IPS-20b (cell line): ENCODE data around the gene DBNL.

Experiments used
- H3K27ac ChIP-seq: one replicate; pipeline ENCODE4 v1.5.1; 2013; ENCODE audit warnings: low read length
- H3K27me3 ChIP-seq: 2 replicates; pipeline ENCODE4 v1.6.1; 2013; ENCODE audit warnings: mild to moderate bottlenecking, low read length, inconsistent platforms; ENCODE audit not compliant: insufficient read depth
- H3K36me3 ChIP-seq: 2 replicates; pipeline ENCODE4 v1.6.1; 2013; ENCODE audit warnings: low read depth, mild to moderate bottlenecking, inconsistent platforms, low read length, moderate library complexity; ENCODE audit not compliant: insufficient read depth
- H3K4me1 ChIP-seq: 2 replicates; pipeline ENCODE4 v1.6.1; 2013; ENCODE audit warnings: mild to moderate bottlenecking, control low read depth, inconsistent platforms, low read length, moderate library complexity; ENCODE audit not compliant: insufficient read depth
- H3K4me3 ChIP-seq: 2 replicates; pipeline ENCODE4 v1.5.1; 2013; ENCODE audit warnings: mild to moderate bottlenecking, low read length, inconsistent platforms
- H3K9ac ChIP-seq: 2 replicates; pipeline ENCODE4 v1.6.1; 2013; ENCODE audit warnings: low read depth, mild to moderate bottlenecking, inconsistent platforms, low read length, moderate library complexity
- H3K9me3 ChIP-seq: 2 replicates; pipeline ENCODE4 v1.6.1; 2013; ENCODE audit warnings: mild to moderate bottlenecking, low read depth, low read length, inconsistent platforms; ENCODE audit not compliant: insufficient read depth

The DBNL gene

DNA sequence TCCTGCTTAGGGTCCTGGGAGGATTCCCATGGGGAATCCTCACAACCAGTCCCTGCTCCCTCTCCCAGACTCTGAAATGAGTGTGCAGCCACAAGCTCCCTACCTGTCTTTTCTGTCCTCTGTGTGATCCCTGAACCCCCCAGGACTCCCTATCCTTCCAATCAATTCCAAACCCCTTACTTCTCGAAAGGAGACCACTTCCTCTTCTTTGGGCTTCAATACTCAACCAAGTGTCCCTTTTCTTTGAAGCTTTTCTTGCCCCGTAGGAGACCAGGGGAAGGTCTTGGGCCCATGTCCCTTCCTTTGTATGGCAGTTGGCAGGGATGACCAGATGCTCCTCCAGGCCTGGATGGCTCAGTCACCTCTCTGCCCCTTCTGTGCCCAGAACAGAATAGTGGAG lies 61.3 kb downstream of the DBNL start:
- Histone ChIP-seq H3K27me3 (peaks cover 31% of the 10 kb centered on the region), H3K36me3 (peaks cover 6% of the 10 kb centered on the region; the same call in 1 of the 2 replicates), H3K4me1 (no peaks in the 10 kb centered on the region), H3K27ac (no peak overlapping the region), H3K4me3 (no peak overlapping the region; the same call in 1 of the 2 replicates), H3K9me3 (no peaks in the 10 kb centered on the region), H3K9ac (no peak overlapping the region)

DNA sequence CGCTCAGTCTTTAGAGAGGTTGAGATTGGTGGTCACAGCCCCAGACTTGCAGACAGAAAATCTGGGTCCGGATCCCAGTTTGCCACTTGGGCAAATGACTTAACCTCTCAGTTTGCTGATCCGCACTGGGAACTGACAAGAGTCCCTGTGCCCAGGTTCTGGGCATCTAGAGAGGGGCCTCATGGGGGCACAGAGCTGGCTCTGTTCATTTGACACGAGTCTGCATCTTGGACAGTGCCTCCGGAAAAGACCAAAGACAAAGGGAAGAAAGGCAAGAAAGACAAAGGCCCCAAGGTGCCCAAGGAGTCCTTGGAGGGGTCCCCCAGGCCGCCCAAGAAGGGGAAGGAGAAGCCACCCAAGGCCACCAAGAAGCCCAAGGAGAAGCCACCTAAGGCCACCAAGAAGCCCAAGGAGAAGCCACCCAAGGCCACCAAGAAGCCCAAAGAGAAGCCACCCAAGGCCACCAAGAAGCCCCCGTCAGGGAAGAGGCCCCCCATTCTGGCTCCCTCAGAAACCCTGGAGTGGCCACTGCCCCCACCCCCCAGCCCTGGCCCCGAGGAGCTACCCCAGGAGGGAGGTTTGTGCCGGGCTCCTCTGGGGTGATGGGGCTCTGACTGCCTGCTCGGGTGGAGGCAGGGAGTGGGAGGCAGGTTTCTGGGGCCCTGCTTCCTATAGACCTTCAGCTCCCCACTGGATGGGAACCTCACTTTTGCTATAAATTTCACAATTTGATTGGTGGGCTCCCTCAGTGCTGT lies 62.0 kb downstream of the DBNL start:
- H3K9me3 ChIP-seq = no peaks in the 10 kb centered on the region
- H3K4me3 ChIP-seq = no peak overlapping the region
- H3K4me1 ChIP-seq = no peaks in the 10 kb centered on the region
- peaks cover 6% of the 10 kb centered on the region; the same call in 1 of the 2 replicates for H3K36me3 ChIP-seq
- H3K9ac ChIP-seq = no peak overlapping the region
- peaks cover 31% of the 10 kb centered on the region for H3K27me3 ChIP-seq
- H3K27ac ChIP-seq = no peak overlapping the region

DNA sequence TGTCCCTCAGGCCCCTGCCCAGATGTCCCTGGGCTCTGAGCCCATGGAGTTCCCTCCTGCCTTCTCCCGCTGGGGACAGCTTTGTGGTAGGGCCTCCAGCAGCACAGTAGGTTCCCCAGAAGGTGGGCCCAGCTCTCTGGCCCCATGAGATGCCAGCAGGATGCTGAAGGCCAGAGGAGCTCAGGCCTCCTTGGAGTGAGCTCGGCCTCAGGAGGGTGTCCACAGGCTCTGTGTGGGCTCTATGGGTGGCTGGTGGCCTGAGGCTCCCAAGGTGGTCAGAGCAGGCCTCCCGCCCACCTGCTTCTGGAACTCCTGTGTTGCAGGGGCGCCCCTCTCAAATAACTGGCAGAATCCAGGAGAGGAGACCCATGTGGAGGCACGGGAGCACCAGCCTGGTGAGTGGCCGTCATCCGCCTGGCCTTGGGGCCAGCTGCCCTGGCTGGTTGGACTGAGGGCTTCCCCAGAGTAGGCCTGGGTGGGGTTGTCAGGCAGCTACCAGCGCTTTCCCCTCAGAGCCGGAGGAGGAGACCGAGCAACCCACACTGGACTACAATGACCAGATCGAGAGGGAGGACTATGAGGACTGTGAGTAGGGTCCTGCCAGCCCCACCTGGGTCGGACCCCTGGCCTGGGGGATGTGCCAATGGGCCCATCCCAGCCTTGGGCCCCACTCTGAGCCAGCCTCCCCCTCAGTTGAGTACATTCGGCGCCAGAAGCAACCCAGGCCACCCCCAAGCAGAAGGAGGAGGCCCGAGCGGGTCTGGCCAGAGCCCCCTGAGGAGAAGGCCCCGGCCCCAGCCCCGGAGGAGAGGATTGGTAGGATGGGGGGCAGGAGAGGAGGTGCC lies 62.8 kb downstream of the DBNL start:
- H3K4me3 ChIP-seq = no peak overlapping the region
- peaks cover 6% of the 10 kb centered on the region; the same call in 1 of the 2 replicates for H3K36me3 ChIP-seq
- no peaks in the 10 kb centered on the region for H3K4me1 ChIP-seq
- H3K27me3 ChIP-seq = peaks cover 30% of the 10 kb centered on the region
- H3K9ac ChIP-seq = no peak overlapping the region
- H3K9me3 ChIP-seq = no peaks in the 10 kb centered on the region
- H3K27ac ChIP-seq = no peak overlapping the region

DNA sequence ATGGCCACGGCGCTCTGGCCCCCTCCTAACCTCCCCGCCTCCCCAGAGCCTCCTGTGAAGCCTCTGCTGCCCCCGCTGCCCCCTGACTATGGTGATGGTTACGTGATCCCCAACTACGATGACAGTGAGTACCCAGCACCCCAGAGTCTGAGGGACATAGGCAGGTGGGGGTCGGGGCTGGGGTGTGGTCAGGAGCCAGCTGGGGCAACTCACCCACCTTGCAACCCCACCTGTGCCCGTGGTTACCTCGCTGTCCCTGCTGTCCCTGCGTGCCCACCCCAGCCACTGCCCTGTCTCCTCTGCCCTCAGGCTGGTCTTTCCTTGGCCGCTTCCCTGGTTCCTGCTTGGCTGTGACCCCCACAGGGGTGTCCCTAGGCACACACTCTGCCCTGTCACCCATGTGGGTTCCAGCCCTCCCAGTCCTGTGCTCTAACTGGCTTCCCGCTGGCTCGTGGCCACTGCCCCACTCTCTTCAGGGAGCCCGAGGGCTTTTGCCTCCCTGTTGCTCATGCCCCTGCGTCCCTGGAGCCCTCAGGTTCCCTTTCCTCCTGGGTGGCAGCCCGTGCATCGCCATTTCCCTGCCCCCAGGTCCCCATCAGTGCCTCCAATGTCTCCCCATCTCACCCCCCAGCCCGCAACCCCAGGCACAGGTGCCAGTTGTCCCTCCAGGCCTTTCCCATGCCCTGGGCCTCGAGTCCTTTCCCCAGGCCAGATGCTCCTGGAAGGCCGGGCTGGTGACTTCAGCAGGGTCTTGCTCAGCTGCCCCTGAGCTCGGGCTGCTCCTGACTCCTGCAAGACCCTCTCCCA lies 63.7 kb downstream of the DBNL start:
- H3K27ac ChIP-seq = no peak overlapping the region
- no peak overlapping the region for H3K4me3 ChIP-seq
- H3K36me3 ChIP-seq = peaks cover 6% of the 10 kb centered on the region; the same call in 1 of the 2 replicates
- H3K27me3 ChIP-seq = peaks cover 23% of the 10 kb centered on the region
- H3K4me1 ChIP-seq = no peaks in the 10 kb centered on the region
- H3K9ac ChIP-seq = no peak overlapping the region
- H3K9me3 ChIP-seq = no peaks in the 10 kb centered on the region

- peaks cover 9% of the 10 kb centered on the region for H3K36me3 ChIP-seq
- H3K27me3 ChIP-seq = peaks cover 17% of the 10 kb centered on the region
- H3K9me3 ChIP-seq = no peaks in the 10 kb centered on the region
- no peak overlapping the region for H3K4me3 ChIP-seq
- no peaks in the 10 kb centered on the region for H3K4me1 ChIP-seq
- no peak overlapping the region for H3K27ac ChIP-seq
- H3K9ac ChIP-seq = no peak overlapping the region
Observed at GRCh38 chr7:44108768-44109750, 64.6 kb downstream of the DBNL start.

DNA sequence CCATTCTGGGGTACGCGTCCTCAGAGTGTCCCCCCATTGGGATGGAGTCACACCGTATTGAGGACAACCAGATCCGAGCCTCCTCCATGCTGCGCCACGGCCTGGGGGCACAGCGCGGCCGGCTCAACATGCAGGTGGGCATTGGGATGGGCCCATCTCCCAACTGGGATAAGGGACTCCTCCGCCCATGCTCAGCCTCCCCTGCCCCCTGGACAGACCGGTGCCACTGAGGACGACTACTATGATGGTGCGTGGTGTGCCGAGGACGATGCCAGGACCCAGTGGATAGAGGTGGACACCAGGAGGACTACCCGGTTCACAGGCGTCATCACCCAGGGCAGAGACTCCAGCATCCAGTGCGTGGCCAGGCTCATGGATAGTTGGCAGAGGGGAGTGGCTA lies 65.5 kb downstream of the DBNL start:
- Histone ChIP-seq H3K9ac (no peak overlapping the region), H3K4me1 (no peaks in the 10 kb centered on the region), H3K27ac (no peak overlapping the region)

GRCh38 chr7:44110719-44111635 lies 66.5 kb downstream of the DBNL start:
- Histone ChIP-seq H3K9me3 (no peaks in the 10 kb centered on the region), H3K27me3 (0 out of 2 replicates have a peak, but pooled peaks cover under 1% of the 10 kb centered on the region), H3K9ac (no peak overlapping the region), H3K27ac (no peak overlapping the region), H3K36me3 (peaks cover 28% of the 10 kb centered on the region), H3K4me3 (no peak overlapping the region), H3K4me1 (no peaks in the 10 kb centered on the region)

More for the DNA sequence above, 65.5 kb downstream of the DBNL start:
- H3K36me3 ChIP-seq = peaks cover 18% of the 10 kb centered on the region
- H3K9me3 ChIP-seq = no peaks in the 10 kb centered on the region
- peaks cover 10% of the 10 kb centered on the region for H3K27me3 ChIP-seq
- no peak overlapping the region for H3K4me3 ChIP-seq
